Tibial nerve (tissue), 4 donors: ENCODE measurements around the gene SLC7A7. TPM values are rescaled to one million over a fixed set of nuclear protein-coding genes. Genes with fewer than 3 reads are reported as not detected.

Source experiments
- DNase-seq, 2 donors: peaks; one replicate each; pipeline ENCODE4 v3.0.0-alpha.2; 2019; ENCODE audit warnings: low spot score in 2 of 2
- H3K27ac ChIP-seq, 4 donors: fragments of 200-600 bp; sonication (generic) in 3 of 4; one replicate each; pipeline ENCODE4 v1.5.1; 2017 to 2019; ENCODE audit warnings: mild to moderate bottlenecking in 1 of 4
- H3K27me3 ChIP-seq, 2 donors: fragments of 200-600 bp; sonication (generic) in 1 of 2; one replicate each; pipeline versions ENCODE4 v1.5.1 to v1.6.0; 2017 to 2019
- H3K36me3 ChIP-seq, 3 donors: fragments of 200-600 bp; sonication (generic); one replicate each; pipeline ENCODE4 v1.5.1; 2018 to 2019
- H3K4me1 ChIP-seq, 4 donors: fragments of 200-600 bp; sonication (generic) in 3 of 4; one replicate each; pipeline ENCODE4 v1.5.1; 2017 to 2019
- H3K4me3 ChIP-seq, 4 donors: fragments of 200-600 bp; sonication (generic) in 3 of 4; one replicate each; pipeline ENCODE4 v1.5.1; 2017 to 2019; ENCODE audit warnings: mild to moderate bottlenecking in 1 of 4, moderate library complexity in 1 of 4
- H3K9me3 ChIP-seq, 4 donors: fragments of 200-600 bp; sonication (generic) in 3 of 4; one replicate each; pipeline ENCODE4 v1.5.1; 2017 to 2019
- EP300 ChIP-seq, 2 donors: sonication (generic); formaldehyde crosslinking; IDR thresholded peaks; one replicate each; pipeline ENCODE4 v1.6.1; 2017; ENCODE audit warnings: antibody characterized with exemption in 2 of 2, mild to moderate bottlenecking in 1 of 2
- POLR2A ChIP-seq, 2 donors: fragments of 450-650 bp; IDR thresholded peaks; one replicate each; pipeline ENCODE4 v1.6.1; 2017; ENCODE audit warnings: antibody characterized with exemption in 2 of 2, mild to moderate bottlenecking in 2 of 2, moderate library complexity in 2 of 2
- WGBS, 2 donors: methylation state at CpG; one replicate each; pipeline ENCODE4 v1.1.5; 2018; 5-methylcytosine and 5-hydroxymethylcytosine counted together
- total RNA-seq, 4 donors: library from RNA; depleted of rRNA; stranded (reverse); fragments of >200 nt; gene quantifications; one replicate each; pipeline ENCODE4 v1.1.0, GENCODE V29; 2016
- TF ChIP-seq, protein P1 (sequence below), 5 experiments: fragments of 200-600 bp in 3 of 5; fragments of 450-650 bp in 2 of 5; sonication (generic) in 3 of 5; IDR thresholded peaks; one replicate each; pipeline ENCODE4 v1.5.1; 2016 to 2019; ENCODE audit warnings: antibody characterized with exemption in 5 of 5, mild to moderate bottlenecking in 3 of 5, moderate library complexity in 2 of 5

SLC7A7 gene
- total RNA-seq, 4 donors from 2014 or later, result 8.4 to 39.8 (median 19.0) TPM

DNA sequence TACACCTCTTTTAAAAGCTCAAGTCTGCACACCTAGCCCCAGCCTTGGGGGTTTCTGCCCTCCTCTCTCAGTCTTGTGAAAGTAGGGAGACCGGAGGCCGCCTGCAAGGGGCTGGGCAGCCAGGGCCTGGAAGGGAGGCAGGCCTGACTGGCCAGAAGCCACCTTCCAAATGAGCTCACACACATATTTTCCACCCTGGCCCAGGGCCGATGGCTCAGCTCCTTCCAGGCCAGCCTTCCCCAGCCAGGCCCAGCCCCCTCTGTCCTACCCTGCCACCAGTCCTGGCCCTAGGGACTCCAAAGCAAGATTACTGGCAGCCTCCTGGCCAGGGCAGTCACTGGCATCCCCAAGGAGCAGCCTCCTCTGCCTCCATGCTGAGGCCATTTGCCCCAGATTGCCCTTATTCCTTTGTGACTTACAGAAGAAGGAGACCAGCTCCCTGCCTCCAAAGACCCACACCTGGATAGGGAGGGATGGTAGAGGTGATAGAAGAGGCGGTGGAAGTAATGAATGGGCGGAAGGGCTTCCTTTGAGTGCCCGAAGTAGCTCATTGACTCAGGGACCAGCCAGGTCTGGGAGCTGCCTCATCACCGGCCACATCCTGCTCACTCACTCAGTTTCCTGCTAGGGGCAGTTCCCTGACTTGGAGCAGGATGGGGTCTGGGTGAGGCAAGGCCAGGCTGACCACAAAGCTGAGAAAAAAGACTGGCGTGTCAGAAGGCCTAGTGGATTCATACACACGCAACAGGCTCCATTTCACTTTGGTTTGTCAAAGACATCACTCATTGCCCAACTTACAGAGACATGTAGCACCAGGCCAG lies 35.9 kb upstream of the SLC7A7 start:
- H3K9me3 ChIP-seq, result no peaks in the 10 kb centered on the region
- no peaks in the 10 kb centered on the region for H3K27me3 ChIP-seq
- H3K4me1 ChIP-seq, result peaks cover 10 to 75% (median 60%) of the 10 kb centered on the region in 4 donors
- no peak overlapping the region for H3K4me3 ChIP-seq
- H3K27ac ChIP-seq, result peak overlapping the region; percentile 81 to 98 (median 90)
- peaks cover 0 to 8% (median 0%) of the 10 kb centered on the region in 3 donors for H3K36me3 ChIP-seq
- TF ChIP-seq, protein P1, sequence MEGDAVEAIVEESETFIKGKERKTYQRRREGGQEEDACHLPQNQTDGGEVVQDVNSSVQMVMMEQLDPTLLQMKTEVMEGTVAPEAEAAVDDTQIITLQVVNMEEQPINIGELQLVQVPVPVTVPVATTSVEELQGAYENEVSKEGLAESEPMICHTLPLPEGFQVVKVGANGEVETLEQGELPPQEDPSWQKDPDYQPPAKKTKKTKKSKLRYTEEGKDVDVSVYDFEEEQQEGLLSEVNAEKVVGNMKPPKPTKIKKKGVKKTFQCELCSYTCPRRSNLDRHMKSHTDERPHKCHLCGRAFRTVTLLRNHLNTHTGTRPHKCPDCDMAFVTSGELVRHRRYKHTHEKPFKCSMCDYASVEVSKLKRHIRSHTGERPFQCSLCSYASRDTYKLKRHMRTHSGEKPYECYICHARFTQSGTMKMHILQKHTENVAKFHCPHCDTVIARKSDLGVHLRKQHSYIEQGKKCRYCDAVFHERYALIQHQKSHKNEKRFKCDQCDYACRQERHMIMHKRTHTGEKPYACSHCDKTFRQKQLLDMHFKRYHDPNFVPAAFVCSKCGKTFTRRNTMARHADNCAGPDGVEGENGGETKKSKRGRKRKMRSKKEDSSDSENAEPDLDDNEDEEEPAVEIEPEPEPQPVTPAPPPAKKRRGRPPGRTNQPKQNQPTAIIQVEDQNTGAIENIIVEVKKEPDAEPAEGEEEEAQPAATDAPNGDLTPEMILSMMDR (IDR thresholded peaks at IDR 0.05), result no peak
- TF ChIP-seq POLR2A (IDR thresholded peaks at IDR 0.05) (peak in 1 of 2 donors; percentile 28), EP300 (IDR thresholded peaks at IDR 0.05) (peak in 1 of 2 donors; percentile 88)
- 41 to 47% methylated on average over 8 to 9 of the region's 9 CpGs for WGBS, 2 donors
- peak; percentile 77 to 85 for DNase-seq

DNA sequence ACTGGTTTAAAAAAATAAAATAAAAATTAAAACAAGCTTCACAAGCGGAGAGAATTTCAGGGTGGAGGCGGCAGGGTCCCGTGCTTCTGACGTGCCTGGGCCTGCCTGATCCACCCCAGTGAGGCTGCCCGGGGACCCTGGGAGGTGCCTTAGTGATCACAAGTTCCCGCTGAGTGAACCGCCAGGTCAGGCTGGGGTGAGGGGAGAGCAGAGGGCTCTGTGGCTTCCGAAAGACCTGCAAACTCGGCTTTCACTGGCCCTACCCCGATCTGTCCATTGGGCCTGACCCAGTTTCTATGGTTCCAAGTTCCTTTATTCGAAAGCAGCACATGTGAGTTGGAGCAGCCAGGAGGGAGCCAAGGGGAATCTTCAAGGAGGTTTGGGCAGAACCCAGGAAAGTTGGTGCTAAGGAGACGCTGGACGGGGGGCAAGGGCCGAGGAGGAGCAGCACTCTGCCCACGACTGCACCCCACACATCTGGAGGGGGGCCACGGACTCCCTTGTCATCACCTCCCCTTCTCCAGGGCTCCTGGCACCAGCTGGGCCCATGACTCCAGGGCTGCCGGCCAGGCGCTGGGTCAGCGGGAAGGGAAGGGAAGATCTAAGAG lies 34.1 kb upstream of the SLC7A7 start:
- H3K27me3 ChIP-seq, result no peaks in the 10 kb centered on the region
- no peaks in the 10 kb centered on the region for H3K9me3 ChIP-seq
- H3K27ac ChIP-seq, result peak overlapping the region; percentile 78 to 98 (median 90)
- TF ChIP-seq, protein P1 (IDR thresholded peaks at IDR 0.05), result no peak
- TF ChIP-seq EP300 (IDR thresholded peaks at IDR 0.05), result peak; percentile 8 to 53
- peaks cover 0 to 27% (median 0%) of the 10 kb centered on the region in 3 donors for H3K36me3 ChIP-seq
- peak overlapping the region in 1 of 4 donors; percentile 4 for H3K4me3 ChIP-seq
- DNase-seq, result peak; percentile 66 to 75
- 28 to 41% methylated on average over 18 to 19 of the region's 19 CpGs for WGBS, 2 donors
- H3K4me1 ChIP-seq, result peaks cover 10 to 91% (median 66%) of the 10 kb centered on the region in 4 donors

DNA sequence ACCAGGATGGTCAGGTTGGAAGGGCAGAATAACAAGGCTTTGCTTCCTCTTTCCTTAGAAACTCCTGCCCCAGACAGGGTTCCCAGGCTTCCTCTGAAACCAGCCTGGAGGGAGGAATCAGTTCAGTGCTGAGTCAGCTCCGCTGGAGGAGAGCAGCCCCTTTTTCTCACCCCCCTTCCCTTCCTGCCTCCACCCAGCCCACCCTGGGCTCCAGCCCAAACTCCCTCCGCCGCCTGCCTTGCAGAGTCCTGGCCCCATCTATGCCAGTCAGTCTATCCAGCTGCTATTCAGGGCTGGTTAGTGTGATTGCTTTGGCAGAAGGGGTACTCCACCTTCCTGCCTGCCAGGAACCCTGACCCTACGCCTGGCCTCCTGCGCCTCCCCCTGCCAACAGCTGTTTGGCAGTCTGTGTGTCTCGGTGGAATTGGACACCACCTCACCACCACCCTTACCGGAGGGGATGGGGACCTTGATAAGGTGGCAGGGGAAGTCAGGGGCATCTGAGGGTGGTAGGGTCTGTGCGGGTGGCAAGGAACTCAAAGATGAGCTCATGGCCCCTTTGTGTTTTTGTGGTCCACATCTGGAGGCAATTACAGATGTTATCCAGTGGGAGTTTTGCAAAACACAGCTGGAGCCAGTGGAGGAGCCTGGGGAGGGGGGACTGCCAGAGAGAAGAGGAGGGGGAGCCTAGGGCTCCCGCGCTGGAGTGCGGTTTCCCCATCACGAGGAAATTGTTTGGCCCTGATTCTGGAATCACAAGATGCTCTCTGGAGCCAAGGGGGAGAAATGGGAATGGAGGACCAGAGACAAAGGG lies 33.3 kb upstream of the SLC7A7 start:
- H3K36me3 ChIP-seq, result peaks cover 0 to 34% (median under 1%) of the 10 kb centered on the region in 3 donors
- TF ChIP-seq POLR2A (IDR thresholded peaks at IDR 0.05) (no peak), EP300 (IDR thresholded peaks at IDR 0.05) (peak; percentile 65 to 73)
- TF ChIP-seq, protein P1 (IDR thresholded peaks at IDR 0.05), result peak in 1 of 5 experiments; percentile 22
- no peaks in the 10 kb centered on the region for H3K9me3 ChIP-seq
- peak overlapping the region; percentile 78 to 98 (median 90) for H3K27ac ChIP-seq
- H3K27me3 ChIP-seq, result no peaks in the 10 kb centered on the region
- peaks cover 10 to 91% (median 66%) of the 10 kb centered on the region in 4 donors for H3K4me1 ChIP-seq
- peak overlapping the region in 1 of 4 donors; percentile 10 for H3K4me3 ChIP-seq
- peak; percentile 55 to 70 for DNase-seq
- WGBS, 2 donors, result 6 to 7% methylated on average over 12 of the region's 12 CpGs

DNA sequence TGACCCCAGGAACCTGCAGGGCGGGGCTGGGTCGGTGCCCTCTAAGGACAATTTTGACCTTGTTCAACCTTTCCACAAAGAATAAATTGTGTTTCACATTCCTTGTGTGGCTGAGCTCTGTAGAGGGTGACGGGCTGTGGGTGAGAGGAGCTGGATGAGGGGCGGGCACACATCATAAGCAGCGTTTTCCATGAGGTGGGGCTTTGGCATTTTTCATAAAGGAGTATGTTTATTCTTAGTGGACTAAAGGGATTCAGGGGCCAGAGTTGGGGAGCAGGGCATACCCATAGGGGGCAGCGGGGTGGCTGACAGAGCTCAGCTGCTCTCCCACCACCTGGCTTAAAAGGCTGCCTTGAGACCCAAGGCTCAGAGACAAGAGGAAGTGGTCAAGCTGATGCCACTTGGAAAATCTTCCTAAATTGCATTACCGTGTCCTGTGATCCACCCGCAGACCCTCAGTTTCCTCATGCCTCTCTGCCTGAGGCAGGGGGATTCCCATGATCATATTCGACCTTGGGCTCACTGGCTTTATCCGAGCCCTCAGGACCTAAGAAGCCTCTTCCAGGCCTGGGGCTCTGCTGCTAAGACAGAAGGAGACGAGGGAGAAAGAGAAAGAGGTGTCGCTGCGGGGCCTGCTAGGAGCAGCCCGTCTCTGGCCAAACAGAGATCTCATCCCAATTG lies 32.6 kb upstream of the SLC7A7 start:
- Histone ChIP-seq H3K36me3 (peaks cover 0 to 42% (median 6%) of the 10 kb centered on the region in 3 donors), H3K27me3 (no peaks in the 10 kb centered on the region), H3K4me1 (peaks cover 10 to 91% (median 60%) of the 10 kb centered on the region in 4 donors), H3K4me3 (peak overlapping the region in 1 of 4 donors; percentile 10), H3K27ac (peak overlapping the region; percentile 78 to 98 (median 90)), H3K9me3 (no peaks in the 10 kb centered on the region)
- TF ChIP-seq, protein P1 (IDR thresholded peaks at IDR 0.05), result peak in 1 of 5 experiments; percentile 12
- TF ChIP-seq EP300 (IDR thresholded peaks at IDR 0.05) (peak in 1 of 2 donors; percentile 36), POLR2A (IDR thresholded peaks at IDR 0.05) (no peak)
- 16% methylated on average over 12 to 14 of the region's 14 CpGs for WGBS, 2 donors
- DNase-seq, result no peak
